ENCODE measurements around the gene NAV3. TPM values are rescaled to one million over a fixed set of nuclear protein-coding genes. Genes with fewer than 3 reads are reported as not detected.

NAV3 gene
- total RNA-seq, 1 donor from 2014 or later = 5.0 TPM

GRCh38 chr12:77973579-77973978 lies 142.9 kb downstream of the NAV3 start:
- no peaks in the 10 kb centered on the region for H3K4me1 Mint-ChIP-seq
- TF ChIP-seq CTCF (conservative IDR thresholded peaks at IDR 0.05) = no peak
- H3K36me3 Mint-ChIP-seq (ENCODE audit: low read depth) = no peaks in the 10 kb centered on the region
- no peak overlapping the region for H3K4me3 Mint-ChIP-seq
- H3K27me3 Mint-ChIP-seq (ENCODE audit: low read depth) = no peaks in the 10 kb centered on the region
- H3K9me3 Mint-ChIP-seq = no peaks in the 10 kb centered on the region
- DNase-seq (ENCODE audit: low read depth, low spot score) = no peak
- no peak overlapping the region for H3K27ac Mint-ChIP-seq (ENCODE audit: unreplicated experiment)

- no peak overlapping the region for H3K27ac Mint-ChIP-seq (ENCODE audit: unreplicated experiment)
- H3K4me1 Mint-ChIP-seq = no peaks in the 10 kb centered on the region
- H3K4me3 Mint-ChIP-seq = no peak overlapping the region
- H3K27me3 Mint-ChIP-seq (ENCODE audit: low read depth) = no peaks in the 10 kb centered on the region
- no peak for TF ChIP-seq CTCF (conservative IDR thresholded peaks at IDR 0.05)
- no peaks in the 10 kb centered on the region for H3K36me3 Mint-ChIP-seq (ENCODE audit: low read depth)
- no peak for DNase-seq (ENCODE audit: low read depth, low spot score)
- no peaks in the 10 kb centered on the region for H3K9me3 Mint-ChIP-seq
Observed at GRCh38 chr12:77974645-77975044, 144.0 kb downstream of the NAV3 start.

- TF ChIP-seq CTCF (conservative IDR thresholded peaks at IDR 0.05) = no peak
- Mint-ChIP-seq H3K27ac (ENCODE audit: unreplicated experiment) (peak overlapping the region; percentile 5), H3K4me3 (no peak overlapping the region), H3K9me3 (no peaks in the 10 kb centered on the region), H3K27me3 (ENCODE audit: low read depth) (no peaks in the 10 kb centered on the region), H3K4me1 (no peaks in the 10 kb centered on the region), H3K36me3 (ENCODE audit: low read depth) (no peaks in the 10 kb centered on the region)
- no peak for DNase-seq (ENCODE audit: low read depth, low spot score)
Observed at GRCh38 chr12:77979597-77980250, 149.0 kb downstream of the NAV3 start.

- H3K4me3 Mint-ChIP-seq = no peak overlapping the region
- no peaks in the 10 kb centered on the region for H3K36me3 Mint-ChIP-seq (ENCODE audit: low read depth)
- H3K4me1 Mint-ChIP-seq = no peaks in the 10 kb centered on the region
- TF ChIP-seq CTCF (conservative IDR thresholded peaks at IDR 0.05) = no peak
- no peak for DNase-seq (ENCODE audit: low read depth, low spot score)
- H3K27me3 Mint-ChIP-seq (ENCODE audit: low read depth) = no peaks in the 10 kb centered on the region
- no peaks in the 10 kb centered on the region for H3K9me3 Mint-ChIP-seq
- H3K27ac Mint-ChIP-seq (ENCODE audit: unreplicated experiment) = no peak overlapping the region
Observed at GRCh38 chr12:77980782-77981181, 150.1 kb downstream of the NAV3 start.

- Mint-ChIP-seq H3K36me3 (ENCODE audit: low read depth) (no peaks in the 10 kb centered on the region), H3K27me3 (ENCODE audit: low read depth) (no peaks in the 10 kb centered on the region), H3K4me3 (no peak overlapping the region), H3K9me3 (no peaks in the 10 kb centered on the region), H3K4me1 (no peaks in the 10 kb centered on the region), H3K27ac (ENCODE audit: unreplicated experiment) (no peak overlapping the region)
- no peak for TF ChIP-seq CTCF (conservative IDR thresholded peaks at IDR 0.05)
- DNase-seq (ENCODE audit: low read depth, low spot score) = no peak
Observed at GRCh38 chr12:77983859-77984258, 153.2 kb downstream of the NAV3 start.

Data from neural crest cell (in vitro differentiated cells).